Measurements from ENCODE around the gene USP6NL. TPM values are rescaled to one million over a fixed set of nuclear protein-coding genes. Genes with fewer than 3 reads are reported as not detected.

The USP6NL gene
- total RNA-seq, 1 donor from 2014 or later, result 64.5 TPM

GRCh38 chr10:11570751-11571150 lies 40.7 kb downstream of the USP6NL start:
- intact Hi-C loops (cut with micrococcal nuclease), result no loop called here
- ChIA-PET CTCF (no interaction called here), POLR2A (interaction anchor here (0.6 to 0.7 kb wide), 5 partner anchors 13 to 892 kb away, joined by 3 to 4 read pairs (median 3); no protein-coding TSS in a partner anchor)
- H3K27ac Mint-ChIP-seq, result peak overlapping the region; percentile 24
- H3K4me1 Mint-ChIP-seq, result peaks cover 88% of the 10 kb centered on the region
- peaks cover 3% of the 10 kb centered on the region for H3K9me3 Mint-ChIP-seq
- no peaks in the 10 kb centered on the region for H3K27me3 Mint-ChIP-seq
- ATAC-seq (ENCODE audit: low read depth) (no peak), DNase-seq (no peak)
- H3K36me3 Mint-ChIP-seq (ENCODE audit: low read depth), result peaks cover 14% of the 10 kb centered on the region
- TF ChIP-seq CTCF (IDR thresholded peaks at IDR 0.05), result no peak
- no peak overlapping the region for H3K4me3 Mint-ChIP-seq

GRCh38 chr10:11569471-11569870 lies 42.0 kb downstream of the USP6NL start:
- Mint-ChIP-seq H3K4me3 (no peak overlapping the region), H3K9me3 (peaks cover 3% of the 10 kb centered on the region), H3K36me3 (ENCODE audit: low read depth) (peaks cover 21% of the 10 kb centered on the region), H3K4me1 (peaks cover 87% of the 10 kb centered on the region), H3K27ac (peak overlapping the region; percentile 38), H3K27me3 (no peaks in the 10 kb centered on the region)
- intact Hi-C loops (cut with micrococcal nuclease), result loop anchor here (1.0 kb wide), 2 partner anchors 8 to 17 kb away; no protein-coding TSS in a partner anchor
- DNase-seq, result no peak
- ChIA-PET POLR2A (interaction anchor here (0.6 to 2.1 kb wide), 4 partner anchors 9 to 17 kb away, joined by 3 to 11 read pairs (median 4); no protein-coding TSS in a partner anchor), CTCF (interaction anchor here (0.9 to 1.5 kb wide), 2 partner anchors 9 to 189 kb away, joined by 3 read pairs; no protein-coding TSS in a partner anchor)
- TF ChIP-seq CTCF (IDR thresholded peaks at IDR 0.05), result no peak
- no peak for ATAC-seq (ENCODE audit: low read depth)

GRCh38 chr10:11568578-11568977 lies 42.9 kb downstream of the USP6NL start:
- TF ChIP-seq CTCF (IDR thresholded peaks at IDR 0.05), result no peak
- peaks cover 3% of the 10 kb centered on the region for H3K9me3 Mint-ChIP-seq
- no peaks in the 10 kb centered on the region for H3K27me3 Mint-ChIP-seq
- DNase-seq (no peak), ATAC-seq (ENCODE audit: low read depth) (no peak)
- peak overlapping the region; percentile 16 for H3K27ac Mint-ChIP-seq
- H3K36me3 Mint-ChIP-seq (ENCODE audit: low read depth), result peaks cover 26% of the 10 kb centered on the region
- POLR2A ChIA-PET, result interaction anchor here (1.5 to 2.1 kb wide), 2 partner anchors 8 to 10 kb away, joined by 4 to 11 read pairs; no protein-coding TSS in a partner anchor
- intact Hi-C loops (cut with micrococcal nuclease), result no loop called here
- CTCF ChIA-PET, result interaction anchor here (1.5 kb wide), 1 partner anchor 10 kb away, joined by 3 read pairs; no protein-coding TSS in a partner anchor
- H3K4me1 Mint-ChIP-seq, result peaks cover 86% of the 10 kb centered on the region
- H3K4me3 Mint-ChIP-seq, result no peak overlapping the region

GRCh38 chr10:11564741-11565140 lies 46.7 kb downstream of the USP6NL start:
- ATAC-seq (ENCODE audit: low read depth) (no peak), DNase-seq (no peak)
- POLR2A ChIA-PET, result no interaction called here
- no peak for TF ChIP-seq CTCF (IDR thresholded peaks at IDR 0.05)
- no peaks in the 10 kb centered on the region for H3K27me3 Mint-ChIP-seq
- intact Hi-C loops (cut with micrococcal nuclease), result no loop called here
- H3K4me3 Mint-ChIP-seq, result no peak overlapping the region
- peaks cover 90% of the 10 kb centered on the region for H3K4me1 Mint-ChIP-seq
- H3K9me3 Mint-ChIP-seq, result peaks cover 3% of the 10 kb centered on the region
- H3K27ac Mint-ChIP-seq, result peak overlapping the region; percentile 71
- peaks cover 38% of the 10 kb centered on the region for H3K36me3 Mint-ChIP-seq (ENCODE audit: low read depth)
- CTCF ChIA-PET, result no interaction called here

- ChIA-PET CTCF (no interaction called here), POLR2A (no interaction called here)
- H3K27ac Mint-ChIP-seq, result peak overlapping the region; percentile 83
- no peaks in the 10 kb centered on the region for H3K27me3 Mint-ChIP-seq
- DNase-seq, result no peak
- ATAC-seq (ENCODE audit: low read depth), result no peak
- peaks cover 91% of the 10 kb centered on the region for H3K4me1 Mint-ChIP-seq
- H3K4me3 Mint-ChIP-seq, result no peak overlapping the region
- no peak for TF ChIP-seq CTCF (IDR thresholded peaks at IDR 0.05)
- peaks cover 36% of the 10 kb centered on the region for H3K36me3 Mint-ChIP-seq (ENCODE audit: low read depth)
- H3K9me3 Mint-ChIP-seq, result peaks cover 3% of the 10 kb centered on the region
- intact Hi-C loops (cut with micrococcal nuclease), result loop anchor here (2.0 kb wide), 1 partner anchor 31 kb away; no protein-coding TSS in a partner anchor
Measured at GRCh38 chr10:11563936-11564335, 47.5 kb downstream of the USP6NL start.

Measured in activated B cell treated with CpG ODN at 0.5 μM for 24 hours (primary cell).